ENCODE measurements around the gene ACBD6. TPM values are rescaled to one million over a fixed set of nuclear protein-coding genes. Genes with fewer than 3 reads are reported as not detected.
"Not testable (repeated sequence)": the region's sequence is repeated elsewhere in the genome, so short reads cannot be mapped to it uniquely, and the experiment has no call there.

ACBD6 gene
- total RNA-seq, 2 donors from 2014 or later: 58.2 to 59.8 TPM

DNA sequence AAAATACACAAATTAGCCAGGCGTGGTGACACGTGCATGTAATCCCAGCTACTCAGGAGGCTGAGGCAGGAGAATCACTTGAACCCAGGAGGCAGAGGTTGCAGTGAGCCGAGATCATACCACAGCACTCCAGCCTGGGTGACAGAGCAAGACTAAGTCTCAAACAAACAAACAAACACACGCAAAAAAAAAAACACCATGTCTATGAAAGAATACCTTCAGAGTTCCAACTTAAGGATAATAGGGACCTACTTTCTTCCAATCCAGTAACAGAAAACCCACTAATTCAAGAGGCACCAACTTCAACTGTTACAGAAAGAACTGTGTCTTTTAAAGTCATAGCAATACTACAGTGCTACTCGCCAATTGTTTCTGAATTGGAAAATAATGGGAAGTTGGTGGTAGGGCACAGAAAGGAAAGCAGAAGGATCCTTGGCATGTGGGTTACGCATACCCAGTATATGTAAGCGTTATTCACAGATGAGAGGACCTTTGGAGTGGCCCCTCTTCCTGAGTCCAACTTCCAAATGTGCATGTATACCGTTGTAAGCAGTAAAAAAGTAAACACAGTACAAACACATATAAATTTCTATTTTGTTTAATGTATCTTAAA, 87.0 kb downstream of the ACBD6 start:
- DNase-seq (no peak), ATAC-seq (replicated peaks in 1 of 2) (no peak)
- Mint-ChIP-seq H3K27me3 (ENCODE audit: low read depth) (no peaks in the 10 kb centered on the region), H3K27ac (no peak overlapping the region), H3K4me3 (no peak overlapping the region), H3K4me1 (ENCODE audit: low read depth) (no peaks in the 10 kb centered on the region), H3K36me3 (ENCODE audit: insufficient read depth in 2 of 2) (peaks cover 3 to 17% of the 10 kb centered on the region in 2 donors), H3K9me3 (peaks cover 0 to 2% of the 10 kb centered on the region in 2 donors)

DNA sequence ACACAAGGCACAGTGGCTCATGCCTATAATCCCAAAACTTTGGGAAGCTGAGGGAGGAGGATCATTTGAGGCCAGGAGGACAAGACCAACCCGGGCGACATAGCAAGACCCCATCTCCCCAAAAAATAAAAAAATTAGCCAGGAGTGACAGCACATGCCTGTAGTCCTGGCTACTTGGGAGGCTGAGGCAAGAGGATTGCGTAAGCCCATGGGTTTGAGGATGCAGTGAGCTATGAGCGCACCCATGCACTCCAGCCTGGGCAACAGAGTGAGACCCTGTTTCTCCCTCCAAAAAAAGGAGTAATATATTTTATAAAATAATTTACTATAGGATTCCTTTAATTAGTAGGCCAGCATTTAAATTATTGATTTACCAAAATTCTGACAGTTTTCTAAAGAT, 89.8 kb downstream of the ACBD6 start:
- Mint-ChIP-seq H3K4me1 (ENCODE audit: low read depth) (no peaks in the 10 kb centered on the region), H3K27me3 (ENCODE audit: low read depth) (no peaks in the 10 kb centered on the region), H3K4me3 (no peak overlapping the region), H3K27ac (no peak overlapping the region), H3K36me3 (ENCODE audit: insufficient read depth in 2 of 2) (peaks cover 8 to 17% of the 10 kb centered on the region in 2 donors), H3K9me3 (peaks cover 0 to 4% of the 10 kb centered on the region in 2 donors)
- ATAC-seq (replicated peaks in 1 of 2) (no peak), DNase-seq (no peak)

DNA sequence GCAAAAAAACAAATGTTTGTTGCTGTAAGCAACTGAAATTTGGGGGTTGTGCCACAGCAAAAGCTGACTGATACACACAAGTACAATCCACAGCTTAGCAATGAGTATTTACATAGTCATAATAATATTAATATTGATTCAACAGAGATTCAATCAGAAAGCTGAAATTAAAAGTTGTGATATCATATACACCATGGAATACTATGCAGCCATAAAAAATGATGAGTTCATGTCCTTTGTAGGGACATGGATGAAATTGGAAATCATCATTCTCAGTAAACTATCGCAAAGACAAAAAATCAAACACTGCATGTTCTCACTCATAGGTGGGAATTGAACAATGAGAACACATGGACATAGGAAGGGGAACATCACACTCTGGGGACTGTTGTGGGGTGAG, 94.2 kb downstream of the ACBD6 start:
- not testable (repeated sequence) for H3K27me3 Mint-ChIP-seq (ENCODE audit: low read depth); H3K4me3 Mint-ChIP-seq; H3K27ac Mint-ChIP-seq; DNase-seq; H3K9me3 Mint-ChIP-seq; ATAC-seq (replicated peaks in 1 of 2); H3K4me1 Mint-ChIP-seq (ENCODE audit: low read depth)
- H3K36me3 Mint-ChIP-seq (ENCODE audit: insufficient read depth in 2 of 2): peaks cover 4 to 20% of the 10 kb centered on the region in 2 donors

DNA sequence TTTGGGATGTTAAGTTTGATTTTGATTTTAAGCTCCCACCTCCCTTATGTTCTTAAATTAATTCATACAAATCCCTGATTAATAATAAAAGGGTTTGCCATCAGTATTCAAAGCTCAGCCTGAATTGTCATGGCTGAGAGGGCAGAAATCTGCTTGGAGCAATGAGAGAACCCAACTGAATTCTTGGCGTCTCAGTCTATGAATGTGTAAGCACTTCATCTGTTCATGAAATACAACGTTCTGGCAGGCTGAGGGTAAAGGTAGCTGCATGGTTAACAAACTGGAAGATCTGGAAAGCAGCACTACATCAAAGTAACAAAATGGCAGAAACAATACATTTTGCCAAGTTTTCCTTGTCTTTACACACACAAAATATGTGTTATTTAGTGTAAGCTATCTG, 95.3 kb downstream of the ACBD6 start:
- Mint-ChIP-seq H3K9me3 (peaks cover 0 to 2% of the 10 kb centered on the region in 2 donors), H3K27me3 (ENCODE audit: low read depth) (no peaks in the 10 kb centered on the region), H3K4me3 (no peak overlapping the region), H3K36me3 (ENCODE audit: insufficient read depth in 2 of 2) (peaks cover 4 to 22% of the 10 kb centered on the region in 2 donors), H3K4me1 (ENCODE audit: low read depth) (peaks cover 2% of the 10 kb centered on the region), H3K27ac (no peak overlapping the region)
- ATAC-seq (replicated peaks in 1 of 2) (no peak), DNase-seq (no peak)

DNA sequence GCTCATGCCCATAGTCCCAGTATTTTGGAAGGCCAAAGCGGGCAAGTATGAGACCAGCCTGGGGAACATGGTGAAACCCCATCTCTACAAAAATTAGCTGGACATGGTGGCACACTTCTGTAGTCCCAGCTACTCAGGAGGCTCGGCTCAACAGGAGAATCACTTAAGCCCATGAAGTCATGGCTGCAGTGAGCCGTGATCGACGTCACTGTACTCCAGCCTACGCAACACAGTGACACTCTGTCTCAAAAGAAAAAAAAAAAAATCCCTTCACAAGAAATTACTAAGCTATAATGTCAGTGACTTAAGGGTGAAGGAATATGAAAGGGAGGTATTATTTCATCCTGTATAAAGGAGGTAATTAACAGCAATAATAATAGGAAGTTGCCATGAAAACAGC, 99.8 kb downstream of the ACBD6 start:
- Mint-ChIP-seq H3K27me3 (ENCODE audit: low read depth) (no peaks in the 10 kb centered on the region), H3K9me3 (no peaks in the 10 kb centered on the region), H3K4me1 (ENCODE audit: low read depth) (peaks cover 4% of the 10 kb centered on the region), H3K36me3 (ENCODE audit: insufficient read depth in 2 of 2) (peaks cover 0 to 10% of the 10 kb centered on the region in 2 donors), H3K27ac (no peak overlapping the region), H3K4me3 (no peak overlapping the region)
- ATAC-seq (replicated peaks in 1 of 2): no peak
- no peak for DNase-seq

DNA sequence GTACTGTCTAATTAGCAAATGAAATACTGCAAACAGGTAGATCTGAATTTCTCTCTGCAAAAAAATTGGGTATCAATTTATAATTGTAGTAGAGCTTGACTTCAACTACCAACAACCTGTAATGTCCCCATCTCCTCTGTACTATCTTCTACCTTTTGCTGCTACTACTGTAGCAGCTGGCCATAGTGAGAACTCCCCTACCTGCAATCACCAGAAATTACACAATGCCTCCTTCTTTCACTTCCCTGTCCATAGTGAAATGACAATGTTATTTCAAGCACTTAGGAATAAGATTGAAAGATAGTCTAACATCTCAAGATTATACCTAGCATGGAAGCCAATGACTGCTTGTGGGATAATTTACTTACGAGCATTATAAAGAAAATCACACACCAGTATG, 100.4 kb downstream of the ACBD6 start:
- H3K9me3 Mint-ChIP-seq: no peaks in the 10 kb centered on the region
- no peaks in the 10 kb centered on the region for H3K27me3 Mint-ChIP-seq (ENCODE audit: low read depth)
- ATAC-seq (replicated peaks in 1 of 2) (no peak), DNase-seq (no peak)
- H3K4me3 Mint-ChIP-seq: no peak overlapping the region
- peaks cover 4% of the 10 kb centered on the region for H3K4me1 Mint-ChIP-seq (ENCODE audit: low read depth)
- peaks cover 0 to 7% of the 10 kb centered on the region in 2 donors for H3K36me3 Mint-ChIP-seq (ENCODE audit: insufficient read depth in 2 of 2)
- H3K27ac Mint-ChIP-seq: no peak overlapping the region

DNA sequence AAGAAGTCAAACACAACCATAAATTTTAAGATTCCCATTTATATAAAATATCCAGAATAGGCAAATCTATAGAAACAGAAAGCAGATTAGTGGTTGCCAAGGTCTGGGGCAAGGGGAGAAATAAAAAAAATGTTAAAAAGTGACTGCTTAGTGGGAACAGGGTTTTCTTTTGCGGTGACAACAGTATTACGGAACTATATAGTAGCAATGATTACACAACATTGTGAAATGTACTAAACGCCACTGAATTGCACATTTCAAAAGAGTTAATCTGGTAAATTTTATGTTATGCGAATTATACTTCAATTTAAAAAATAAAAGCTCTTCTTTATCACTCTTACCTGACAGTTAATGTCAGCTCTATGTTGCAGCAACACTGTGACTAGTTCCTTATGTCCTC, 105.2 kb downstream of the ACBD6 start:
- Mint-ChIP-seq H3K4me3 (no peak overlapping the region), H3K27ac (no peak overlapping the region), H3K4me1 (ENCODE audit: low read depth) (peaks cover 3% of the 10 kb centered on the region), H3K9me3 (peaks cover 3 to 4% of the 10 kb centered on the region in 2 donors), H3K36me3 (ENCODE audit: insufficient read depth in 2 of 2) (peaks cover 10 to 30% of the 10 kb centered on the region in 2 donors), H3K27me3 (ENCODE audit: low read depth) (no peaks in the 10 kb centered on the region)
- no peak for ATAC-seq (replicated peaks in 1 of 2)
- DNase-seq: no peak

DNA sequence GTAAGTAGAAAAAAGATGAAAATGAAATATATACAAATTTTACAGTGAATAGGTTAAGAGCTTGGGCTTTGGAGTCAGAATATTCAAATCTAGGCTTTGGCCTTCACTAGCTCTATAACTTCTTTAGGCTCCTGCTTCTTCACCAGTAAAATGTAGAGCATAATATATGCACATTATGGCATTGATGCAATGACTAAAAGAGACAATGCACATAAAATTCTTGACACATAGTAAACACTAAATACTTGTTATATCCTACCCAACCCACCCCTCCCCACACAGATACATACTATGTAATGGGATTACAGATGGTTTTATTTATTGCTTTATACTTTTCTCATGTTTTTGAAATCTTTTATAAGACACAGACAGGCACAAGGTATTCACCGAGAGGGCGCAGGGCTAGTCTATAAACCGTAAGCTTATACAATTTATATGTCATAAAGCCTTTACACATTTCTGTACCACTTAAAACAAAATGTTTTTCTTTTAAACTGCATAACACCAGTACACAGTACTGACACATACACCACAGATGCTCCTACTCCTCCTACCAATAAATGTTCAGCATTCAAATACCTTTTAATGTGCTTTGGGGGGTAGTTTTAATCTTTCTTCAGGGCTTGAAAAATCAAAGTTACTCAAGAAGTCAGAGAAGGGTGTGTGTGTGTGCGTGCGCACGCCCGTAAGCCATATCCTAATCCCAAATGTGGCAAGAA, 109.8 kb downstream of the ACBD6 start:
- peaks cover 14 to 43% of the 10 kb centered on the region in 2 donors for H3K36me3 Mint-ChIP-seq (ENCODE audit: insufficient read depth in 2 of 2)
- peaks cover 3% of the 10 kb centered on the region for H3K4me1 Mint-ChIP-seq (ENCODE audit: low read depth)
- no peak for ATAC-seq (replicated peaks in 1 of 2)
- H3K9me3 Mint-ChIP-seq: peaks cover 3 to 4% of the 10 kb centered on the region in 2 donors
- H3K4me3 Mint-ChIP-seq: no peak overlapping the region
- DNase-seq: no peak
- no peaks in the 10 kb centered on the region for H3K27me3 Mint-ChIP-seq (ENCODE audit: low read depth)
- H3K27ac Mint-ChIP-seq: no peak overlapping the region

DNA sequence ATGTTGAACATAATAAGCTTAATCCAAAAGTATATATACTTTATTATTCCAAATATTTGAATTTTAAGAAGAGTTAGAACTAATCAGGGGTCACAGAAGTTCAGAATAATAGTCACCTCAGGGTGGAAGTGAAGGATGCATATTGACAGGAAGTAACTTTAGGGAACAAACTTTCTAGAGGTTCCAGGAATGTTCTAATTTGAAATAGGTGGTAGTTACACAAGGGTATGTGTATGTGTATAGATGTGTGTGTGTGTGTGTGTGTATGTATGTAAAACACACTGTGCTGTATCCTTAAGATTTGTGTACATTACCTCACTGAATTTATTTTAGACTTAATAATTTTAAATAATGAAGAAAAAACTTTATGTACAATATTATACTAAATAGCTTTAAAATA, 110.4 kb downstream of the ACBD6 start:
- Mint-ChIP-seq H3K27ac (no peak overlapping the region), H3K27me3 (ENCODE audit: low read depth) (no peaks in the 10 kb centered on the region), H3K4me3 (no peak overlapping the region), H3K36me3 (ENCODE audit: insufficient read depth in 2 of 2) (peaks cover 14 to 44% of the 10 kb centered on the region in 2 donors), H3K4me1 (ENCODE audit: low read depth) (peaks cover 9% of the 10 kb centered on the region), H3K9me3 (peaks cover 3 to 4% of the 10 kb centered on the region in 2 donors)
- ATAC-seq (replicated peaks in 1 of 2): no peak
- DNase-seq: no peak

DNA sequence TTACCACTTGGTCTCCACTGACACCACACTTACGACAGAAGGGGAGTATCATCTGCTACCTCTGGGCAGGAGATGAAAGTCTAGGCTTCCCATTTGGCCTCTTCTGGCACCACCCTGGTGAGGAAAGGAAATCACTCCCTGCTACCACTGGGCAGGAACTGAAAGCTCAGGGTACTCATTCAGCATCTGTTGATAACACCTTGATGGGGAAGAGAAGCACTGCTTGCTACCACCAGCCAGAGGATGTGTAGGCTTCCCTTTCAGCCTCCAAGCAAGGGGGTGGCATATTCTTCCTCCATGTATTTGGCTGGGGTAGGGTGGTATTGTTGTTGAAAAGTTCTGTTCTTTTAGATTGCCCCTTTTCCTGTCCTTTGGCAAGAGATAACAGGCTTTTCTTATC, 115.0 kb downstream of the ACBD6 start:
- ATAC-seq (replicated peaks in 1 of 2) (peak; percentile 34 to 44), DNase-seq (no peak)
- H3K4me1 Mint-ChIP-seq (ENCODE audit: low read depth): peaks cover 16% of the 10 kb centered on the region
- H3K27me3 Mint-ChIP-seq (ENCODE audit: low read depth): no peaks in the 10 kb centered on the region
- no peak overlapping the region for H3K27ac Mint-ChIP-seq
- H3K4me3 Mint-ChIP-seq: peak overlapping the region in 1 of 2 donors; percentile 69
- peaks cover 24 to 44% of the 10 kb centered on the region in 2 donors for H3K36me3 Mint-ChIP-seq (ENCODE audit: insufficient read depth in 2 of 2)
- peaks cover 12 to 14% of the 10 kb centered on the region in 2 donors for H3K9me3 Mint-ChIP-seq

DNA sequence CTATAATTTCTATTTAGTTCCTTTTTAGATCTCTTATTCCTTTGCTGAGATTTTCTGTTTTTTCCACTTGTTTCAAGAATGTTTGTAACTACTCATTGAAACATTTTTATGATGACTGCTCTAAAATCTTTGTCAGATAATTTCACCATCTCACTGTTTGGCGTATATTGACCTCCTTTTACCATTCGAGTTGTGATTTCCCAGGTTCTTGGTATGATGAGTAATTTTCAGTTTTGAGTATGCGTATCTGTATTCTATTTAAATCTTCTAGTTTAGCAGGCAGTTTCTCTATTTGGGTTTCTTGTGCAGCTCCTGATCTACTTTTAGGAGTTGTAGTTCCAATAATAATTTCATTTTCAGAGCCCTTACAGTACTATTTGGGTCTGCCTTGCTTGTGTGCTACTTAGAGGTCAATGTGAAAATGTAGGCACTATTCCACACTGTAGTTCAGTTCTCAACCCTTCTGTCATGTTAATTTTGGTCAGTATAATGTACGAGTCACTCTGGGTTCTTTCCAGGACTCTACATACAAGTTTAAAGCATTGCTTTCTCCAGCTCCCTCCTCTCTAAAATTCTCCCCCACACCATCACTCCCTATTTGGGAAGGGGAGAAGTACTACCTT, 115.5 kb downstream of the ACBD6 start:
- peak; percentile 65 to 80 for ATAC-seq (replicated peaks in 1 of 2)

DNA sequence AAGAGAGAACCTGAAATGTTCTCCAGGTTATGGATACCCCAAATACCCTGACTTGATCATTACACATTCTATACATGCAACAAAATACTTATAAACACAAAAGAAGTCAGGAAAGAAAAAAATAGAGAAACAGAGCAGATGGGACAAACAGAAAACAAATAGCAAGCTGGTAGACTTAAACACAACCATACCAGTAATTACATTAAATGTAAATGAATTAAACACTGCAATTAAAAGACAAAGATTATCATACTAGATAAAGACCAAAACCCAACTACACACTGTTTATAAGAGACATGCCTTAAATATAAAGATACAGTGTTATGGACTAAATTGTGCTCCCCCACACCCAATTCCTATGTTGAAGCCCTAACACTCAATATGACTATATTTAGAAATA, 117.2 kb downstream of the ACBD6 start:
- Mint-ChIP-seq H3K27ac (no peak overlapping the region), H3K9me3 (peaks cover 12 to 21% of the 10 kb centered on the region in 2 donors), H3K4me3 (no peak overlapping the region), H3K27me3 (ENCODE audit: low read depth) (no peaks in the 10 kb centered on the region), H3K4me1 (ENCODE audit: low read depth) (peaks cover 26% of the 10 kb centered on the region), H3K36me3 (ENCODE audit: insufficient read depth in 2 of 2) (peaks cover 30 to 44% of the 10 kb centered on the region in 2 donors)
- no peak for ATAC-seq (replicated peaks in 1 of 2)
- no peak for DNase-seq

More for the DNA sequence above, 115.5 kb downstream of the ACBD6 start:
- no peaks in the 10 kb centered on the region for H3K27me3 Mint-ChIP-seq (ENCODE audit: low read depth)
- peak overlapping the region; percentile 87 for H3K27ac Mint-ChIP-seq
- H3K4me3 Mint-ChIP-seq: peak overlapping the region in 1 of 2 donors; percentile 69
- no peak for DNase-seq
- peaks cover 16% of the 10 kb centered on the region for H3K4me1 Mint-ChIP-seq (ENCODE audit: low read depth)
- peaks cover 12 to 18% of the 10 kb centered on the region in 2 donors for H3K9me3 Mint-ChIP-seq
- H3K36me3 Mint-ChIP-seq (ENCODE audit: insufficient read depth in 2 of 2): peaks cover 26 to 47% of the 10 kb centered on the region in 2 donors

DNA sequence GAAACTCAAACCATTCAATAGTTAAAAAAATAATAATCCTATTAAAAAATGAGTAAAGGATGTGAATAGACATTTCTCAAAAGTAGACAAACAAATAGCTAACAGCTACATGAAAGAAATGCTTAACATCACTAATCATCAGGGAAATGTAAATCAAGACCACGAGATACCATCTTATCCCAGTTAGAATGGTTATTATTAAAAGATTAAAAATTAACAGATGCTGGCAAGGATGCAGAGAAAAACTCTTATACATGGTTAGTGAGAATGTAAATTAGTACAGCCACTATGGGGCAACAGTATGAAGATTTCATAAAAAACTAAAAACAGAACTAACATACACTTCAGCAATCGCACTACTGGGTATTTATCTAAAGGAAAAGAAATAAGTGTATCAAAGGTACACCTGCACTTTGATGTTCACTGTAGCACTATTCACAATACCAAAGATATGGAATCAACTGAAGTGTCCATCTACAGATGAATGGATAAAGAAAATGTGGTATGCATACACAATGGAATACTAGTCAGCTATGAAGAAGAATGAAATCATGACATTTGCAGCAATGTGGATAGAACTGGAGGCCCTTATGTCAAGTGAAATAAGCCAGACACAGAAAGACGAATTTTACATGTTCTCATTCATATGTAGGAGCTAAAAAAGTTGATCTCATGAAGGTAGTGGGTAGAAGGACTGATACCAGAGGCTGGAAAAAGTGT, 117.9 kb downstream of the ACBD6 start:
- Mint-ChIP-seq H3K36me3 (ENCODE audit: insufficient read depth in 2 of 2) (peaks cover 36 to 51% of the 10 kb centered on the region in 2 donors), H3K27me3 (ENCODE audit: low read depth) (no peaks in the 10 kb centered on the region), H3K27ac (no peak overlapping the region), H3K4me3 (no peak overlapping the region), H3K4me1 (ENCODE audit: low read depth) (peaks cover 30% of the 10 kb centered on the region), H3K9me3 (peaks cover 15 to 26% of the 10 kb centered on the region in 2 donors)
- ATAC-seq (replicated peaks in 1 of 2): no peak
- DNase-seq: no peak

All from activated T-cell treated with anti-CD3 and anti-CD28 coated beads, Interleukin-2, amount 50 U/mL, for 72 hours (primary cell).